AML-193 (cell line): ENCODE results near the gene DLG2.

ENCODE experiments used
- DNase-seq, 2 experiments: peaks; one replicate each; lab custom pipeline; 2025; lab: John Stamatoyannopoulos, UW

The DLG2 gene

DNA sequence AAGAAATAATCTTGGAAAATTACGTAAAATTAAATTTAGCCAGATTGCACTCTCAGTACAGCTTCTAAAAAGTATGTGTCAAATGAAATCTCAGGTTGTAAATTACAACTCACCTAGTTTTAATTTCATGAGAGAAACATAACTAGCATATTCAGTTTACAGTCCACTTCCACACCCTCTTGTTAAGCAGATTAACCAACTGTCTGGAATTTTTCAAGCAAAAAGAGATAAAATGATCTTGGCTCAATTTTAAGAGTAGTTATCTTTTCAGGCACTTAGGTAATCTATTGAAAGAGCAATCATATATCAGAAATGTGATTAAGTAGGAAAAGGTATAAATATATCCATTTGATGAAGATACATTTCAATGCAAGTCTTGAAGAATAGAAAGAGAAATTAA lies 1412.6 kb downstream of the DLG2 start:
- no peak for DNase-seq

DNA sequence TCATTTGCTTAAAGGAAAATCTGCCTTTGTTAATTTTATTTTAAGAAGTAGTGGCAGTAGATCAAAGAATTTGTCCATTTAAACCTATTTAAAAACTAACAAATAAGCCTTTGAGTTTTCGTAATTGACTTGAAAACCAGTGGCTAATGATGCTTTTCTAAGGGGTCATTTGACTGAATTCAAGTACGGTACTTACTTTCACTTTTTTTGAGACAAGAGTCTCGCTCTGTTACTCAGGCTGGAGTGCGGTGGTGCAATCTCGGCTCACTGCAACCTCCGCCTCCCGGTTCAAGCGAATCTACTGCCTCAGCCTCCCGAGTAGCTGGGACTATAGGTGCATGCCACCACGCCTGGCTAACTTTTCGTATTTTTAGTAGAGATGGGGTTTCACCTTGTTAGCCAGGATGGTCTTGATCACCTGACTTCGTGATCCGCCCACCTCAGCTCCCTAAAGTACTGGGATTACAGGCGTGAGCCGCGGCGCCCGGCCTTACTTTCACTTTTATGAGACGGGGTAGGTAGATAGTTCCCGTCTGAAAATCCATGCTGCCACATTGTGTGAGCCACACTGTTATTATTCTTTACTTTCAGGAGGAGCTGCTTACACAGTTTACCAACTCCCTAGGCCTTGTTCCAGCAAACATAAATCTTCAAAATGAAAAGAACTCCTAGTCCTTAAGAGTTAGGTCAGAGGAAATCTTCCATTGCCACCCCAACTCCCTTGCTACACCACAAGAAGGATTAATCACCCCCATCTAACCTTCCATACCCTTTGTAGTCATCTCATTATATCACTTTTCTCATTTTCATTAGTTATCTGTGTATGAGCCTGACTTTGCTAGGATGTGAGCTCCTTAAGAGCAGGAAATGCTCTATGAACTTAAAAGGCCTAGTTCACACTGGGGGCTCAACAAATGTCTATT lies 1414.4 kb downstream of the DLG2 start:
- no peak for DNase-seq

DNA sequence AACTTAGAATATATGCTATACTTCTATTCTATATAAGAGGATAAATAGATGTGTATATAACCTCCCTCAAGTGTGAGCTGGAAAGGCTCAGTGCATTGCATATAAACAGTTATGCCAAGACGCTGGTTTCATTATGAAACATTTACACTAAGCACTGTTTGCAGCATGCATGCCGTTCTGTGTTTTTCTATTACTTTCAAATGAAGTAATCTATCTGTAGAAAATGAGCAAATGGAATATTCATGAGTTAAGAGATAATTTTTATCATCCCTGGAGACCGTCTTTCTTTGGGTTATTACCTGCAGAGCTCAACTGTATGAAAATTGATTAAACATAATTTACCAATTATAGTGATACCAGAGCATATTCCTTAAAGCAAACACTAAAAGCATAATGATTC lies 1415.2 kb downstream of the DLG2 start:
- no peak for DNase-seq

DNA sequence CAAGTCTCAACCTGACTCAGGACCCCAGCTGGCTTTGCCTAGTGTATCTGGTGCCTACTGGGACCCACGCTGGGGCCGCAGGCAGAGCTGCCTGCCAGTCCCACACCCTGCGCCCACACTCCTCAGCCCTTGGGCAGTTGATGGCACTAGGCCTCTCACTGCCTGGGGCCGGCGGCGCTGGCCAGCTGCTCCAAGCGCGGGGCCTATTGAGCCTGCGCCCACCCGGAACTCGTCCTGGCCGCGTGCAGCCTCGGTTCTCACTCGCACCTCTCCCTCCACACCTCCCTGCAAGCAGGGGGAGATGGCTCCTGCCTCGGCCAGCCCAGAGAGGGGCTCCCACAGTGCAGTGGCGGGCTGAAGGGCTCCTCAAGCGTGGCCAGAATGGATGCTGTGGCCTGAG lies 1432.4 kb downstream of the DLG2 start:
- DNase-seq, result no peak

DNA sequence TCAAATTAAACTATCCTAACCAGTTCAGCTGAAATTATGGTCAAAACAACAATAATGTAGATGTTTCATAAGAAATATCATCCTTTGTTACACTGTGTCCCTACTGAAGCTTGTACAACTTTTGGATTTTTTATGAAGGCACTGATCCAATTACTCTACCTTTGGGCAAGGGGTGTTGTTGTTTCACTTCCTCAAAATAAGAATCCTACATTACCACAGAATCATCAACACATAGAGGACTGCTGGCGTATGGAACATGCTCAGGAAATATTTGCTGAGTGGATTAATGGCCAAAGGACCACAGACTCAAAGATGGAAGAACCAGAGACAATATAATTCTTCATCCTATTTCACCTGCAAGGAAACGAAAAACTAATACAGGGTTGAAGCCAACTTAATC lies 1433.4 kb downstream of the DLG2 start:
- DNase-seq, result no peak

DNA sequence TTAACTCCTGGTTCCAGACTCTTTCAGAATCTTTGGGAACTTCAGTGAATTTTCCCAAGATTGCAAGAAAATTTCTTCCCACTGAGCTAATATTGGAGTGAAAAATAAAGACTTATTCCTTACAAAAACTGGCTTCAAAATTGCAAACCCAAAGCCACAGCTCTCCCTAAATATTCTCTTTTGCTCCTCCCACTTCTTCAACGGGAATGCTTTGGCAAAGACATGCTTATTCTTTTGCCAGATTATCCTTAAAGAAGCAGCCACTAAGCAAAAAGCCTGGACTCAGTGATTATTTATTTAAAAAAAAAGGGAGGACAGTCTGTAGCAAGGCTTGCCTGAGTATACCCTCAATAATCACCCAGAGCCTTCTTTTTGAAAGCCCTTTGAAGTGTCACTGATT lies 1438.6 kb downstream of the DLG2 start:
- no peak for DNase-seq

DNA sequence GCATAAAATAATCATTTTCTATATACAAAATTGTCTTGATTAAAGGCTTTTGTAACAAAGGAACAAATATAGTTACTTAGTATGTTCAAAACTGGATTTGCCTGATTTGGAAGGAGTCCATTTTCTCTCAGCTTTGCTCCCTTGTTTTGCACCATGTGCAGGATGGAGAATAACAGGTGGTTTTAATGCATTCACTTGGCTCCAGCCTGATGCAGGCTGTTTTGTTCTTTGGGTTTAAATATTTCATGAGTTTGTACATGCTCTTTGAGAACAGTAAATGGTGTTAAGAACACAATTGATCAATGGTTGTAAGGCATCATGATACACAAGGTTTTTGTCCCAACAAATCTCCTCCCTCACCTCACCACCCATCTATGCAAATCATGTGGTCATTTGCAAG lies 1454.1 kb downstream of the DLG2 start:
- no peak for DNase-seq

DNA sequence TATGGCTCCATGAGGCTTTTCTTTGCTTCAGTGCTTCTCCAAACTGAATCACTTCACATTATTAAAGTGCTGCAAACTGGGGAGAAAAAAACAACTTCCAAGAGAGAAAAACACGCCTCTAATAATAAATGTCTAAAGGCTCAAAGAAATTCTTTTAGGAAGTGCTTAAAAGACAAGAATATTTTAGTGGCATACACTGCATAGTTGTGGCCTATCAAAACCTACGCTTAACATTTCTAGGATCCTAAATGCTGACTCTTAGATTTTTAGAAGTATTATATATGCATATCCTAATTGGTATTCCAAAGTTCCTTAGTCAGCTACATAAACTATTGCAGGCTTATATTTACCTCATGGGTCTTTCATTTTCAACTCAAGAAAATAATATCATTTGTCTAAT lies 1462.0 kb downstream of the DLG2 start:
- no peak for DNase-seq

DNA sequence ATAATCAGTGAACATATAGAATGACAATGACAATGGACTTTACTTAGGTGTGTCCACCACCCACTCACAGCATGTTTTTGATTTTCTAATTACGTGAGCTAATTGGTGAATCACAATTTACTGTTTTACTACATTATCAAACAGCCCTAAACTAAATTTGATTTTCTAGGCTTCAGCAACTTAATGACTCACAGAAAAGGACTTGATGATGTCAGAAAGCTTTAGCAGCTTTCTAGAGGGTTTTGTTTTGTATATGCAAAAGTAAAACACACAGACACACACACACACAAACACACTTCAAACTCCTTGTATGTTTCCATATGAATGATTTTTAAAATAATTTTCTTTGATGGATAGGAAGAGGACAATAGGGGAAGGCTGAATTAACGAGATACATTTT lies 1462.4 kb downstream of the DLG2 start:
- DNase-seq, result no peak

DNA sequence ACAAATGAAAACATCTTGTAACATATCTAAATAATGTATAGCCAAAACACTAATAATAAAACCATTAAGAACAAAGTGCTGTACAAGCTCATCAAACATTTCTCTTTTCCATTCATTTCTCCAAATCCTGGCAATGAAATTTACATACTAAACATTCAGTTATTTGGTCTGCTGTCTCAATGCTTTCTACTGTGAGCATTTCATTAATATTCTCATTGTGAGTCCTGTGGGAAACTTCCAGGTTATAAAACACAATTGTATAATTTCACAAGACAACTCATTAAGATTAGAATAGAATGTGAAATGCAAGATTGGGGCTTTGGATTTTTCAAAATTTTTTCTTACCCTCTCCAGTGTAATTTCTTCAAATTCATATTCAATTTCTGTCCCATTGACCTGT lies 1464.0 kb downstream of the DLG2 start:
- no peak for DNase-seq

DNA sequence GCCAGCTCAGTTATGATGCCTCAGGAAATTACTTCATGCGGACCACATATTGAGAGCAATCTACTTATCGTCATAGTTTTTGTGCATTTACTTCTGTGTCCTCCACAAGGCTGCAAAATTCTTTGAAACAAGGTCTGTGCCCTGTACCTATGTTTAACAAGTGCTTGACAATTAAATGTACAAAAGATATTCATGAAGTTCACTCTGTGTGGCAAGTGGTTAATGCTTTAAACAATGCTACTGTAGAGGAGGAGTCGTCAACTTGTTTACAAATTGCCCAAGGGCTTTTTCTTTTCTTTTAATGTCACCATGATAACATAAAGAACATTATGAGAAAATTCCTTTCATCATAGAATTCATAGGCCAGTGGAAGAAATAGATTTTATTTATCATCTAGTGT lies 1469.5 kb downstream of the DLG2 start:
- DNase-seq, result no peak

DNA sequence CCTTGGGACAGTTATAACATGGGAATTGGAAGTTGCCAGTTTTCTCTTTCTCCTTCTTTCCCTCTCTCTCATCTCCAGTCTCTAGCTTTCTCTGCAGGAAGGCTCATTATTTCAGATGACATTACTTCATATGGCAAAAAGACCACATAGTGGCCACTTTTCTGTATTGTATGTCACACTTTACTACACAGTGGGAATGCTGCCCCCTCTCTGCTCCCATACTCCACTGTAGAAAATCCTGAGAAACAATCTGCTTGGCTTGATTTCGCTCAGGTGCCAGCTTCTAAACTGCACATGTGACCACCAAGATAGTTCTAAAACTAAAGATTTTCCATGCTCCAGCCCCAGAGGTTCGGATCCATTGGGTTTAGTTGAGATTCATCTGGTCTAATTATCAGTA lies 1480.3 kb downstream of the DLG2 start:
- DNase-seq, result no peak

DNA sequence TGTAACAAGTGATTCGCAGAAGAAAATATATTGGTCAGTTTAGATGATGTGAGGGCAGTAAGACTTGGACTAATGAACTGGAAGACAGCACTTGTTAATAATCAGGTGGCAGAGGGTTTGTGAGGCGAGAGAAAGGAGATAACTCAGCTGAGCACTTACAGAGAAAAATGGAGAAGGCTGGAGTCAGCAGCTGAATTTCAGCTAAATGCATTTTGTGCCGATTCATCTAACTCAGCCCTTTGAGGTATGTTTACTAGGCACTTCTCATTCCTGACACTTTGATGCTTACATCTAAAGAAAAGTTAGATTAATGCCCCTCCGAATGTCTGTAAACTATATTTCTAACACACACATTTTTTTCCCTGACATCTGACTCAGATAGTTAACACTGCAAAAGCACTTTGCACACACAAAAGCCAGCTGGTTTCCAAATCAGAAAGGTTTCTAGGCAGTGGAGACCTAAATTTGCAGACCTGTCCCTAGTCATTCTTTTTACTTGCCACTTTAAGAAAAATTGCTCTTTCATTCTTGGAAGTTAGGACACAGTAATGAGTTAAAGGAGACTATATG lies 1481.4 kb downstream of the DLG2 start:
- no peak for DNase-seq

DNA sequence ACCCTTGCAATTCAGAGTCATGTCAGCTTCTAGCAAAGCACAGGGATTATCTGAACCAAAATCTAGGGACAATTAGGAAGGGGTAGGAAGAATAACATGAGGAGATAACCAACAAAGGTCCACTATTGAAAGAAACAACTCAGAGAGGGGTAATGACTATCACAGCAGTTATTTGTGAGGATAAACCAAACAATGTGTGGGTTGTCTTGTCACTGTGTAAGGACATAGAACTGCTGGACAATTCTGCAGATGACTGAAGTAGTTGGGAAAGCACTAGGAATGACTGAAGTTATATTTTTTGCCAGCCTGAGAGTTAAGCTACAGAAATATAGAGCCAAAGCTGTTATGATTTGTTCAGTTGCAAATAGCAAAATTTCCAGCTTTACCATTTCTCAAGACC lies 1482.6 kb downstream of the DLG2 start:
- no peak for DNase-seq

DNA sequence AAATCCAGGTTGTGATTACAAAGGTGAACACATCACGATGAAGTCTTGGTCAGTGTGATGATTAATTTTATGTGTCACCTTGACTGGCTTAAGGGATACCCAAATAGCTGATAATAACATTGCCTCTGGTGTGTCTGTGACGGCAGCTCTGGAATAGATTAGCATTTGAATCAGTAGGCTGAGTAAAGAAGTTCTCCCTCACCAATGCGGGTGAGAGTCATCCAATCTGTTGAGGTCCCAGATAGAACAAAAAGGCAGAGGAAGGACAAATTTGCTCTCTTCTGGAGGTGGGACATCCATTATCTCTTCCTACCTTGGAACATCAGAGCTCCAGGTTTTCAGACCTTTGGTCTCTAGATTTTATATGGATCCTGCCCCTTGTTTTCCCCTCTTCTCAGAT lies 1484.7 kb downstream of the DLG2 start:
- DNase-seq, result no peak

DNA sequence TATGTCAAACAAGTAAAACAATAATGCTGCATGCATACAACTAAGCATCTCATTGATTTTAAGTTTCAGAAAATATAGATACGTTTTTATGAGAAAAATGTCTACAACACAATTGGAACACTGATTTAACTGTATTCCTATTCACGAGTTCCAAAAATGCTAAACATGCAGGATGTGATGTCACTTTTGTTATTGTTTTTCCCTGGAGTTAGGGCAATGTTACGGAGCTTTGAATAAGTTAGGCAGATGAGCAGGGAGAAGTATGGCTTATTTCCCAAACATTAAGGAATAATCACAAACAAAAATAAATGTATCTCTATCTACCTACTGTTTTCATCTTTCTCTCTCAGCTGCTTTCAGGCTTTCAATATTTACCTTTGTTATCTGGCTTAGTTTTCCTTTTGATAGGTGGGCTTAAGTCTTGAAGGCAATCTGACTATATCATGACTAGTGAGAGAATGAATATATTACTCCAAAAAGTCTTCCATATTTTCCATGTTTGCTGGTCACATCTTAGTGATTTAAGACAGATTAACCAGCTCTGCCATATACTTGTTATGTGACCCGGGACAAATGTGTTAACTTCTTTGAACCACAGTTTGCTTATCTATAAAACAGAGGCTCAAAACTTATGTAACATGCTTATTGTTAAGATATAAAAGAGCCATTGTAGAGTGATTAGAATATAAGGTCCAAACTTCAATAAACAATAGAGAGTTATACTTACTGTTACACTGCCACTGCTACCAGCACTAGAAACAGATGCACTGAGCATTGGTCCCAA lies 1486.6 kb downstream of the DLG2 start:
- DNase-seq, result no peak

DNA sequence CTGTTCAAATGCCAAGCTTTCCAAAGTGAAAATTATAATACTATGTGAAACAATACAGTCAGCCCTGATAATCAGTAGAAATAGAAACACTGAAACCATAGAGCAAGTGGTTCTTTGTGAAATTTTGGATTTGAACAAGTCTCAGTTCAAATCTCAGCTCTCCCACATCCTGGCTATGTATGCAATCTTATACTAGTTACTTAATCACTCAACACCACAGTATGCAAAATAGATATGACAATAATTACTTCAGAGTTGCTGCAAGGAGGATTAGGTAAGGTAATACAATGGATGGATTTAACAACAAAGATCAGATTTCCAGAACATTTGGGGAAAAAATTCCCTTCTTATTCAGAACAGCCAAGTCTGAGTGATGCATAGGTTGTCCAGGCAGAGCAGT lies 1489.2 kb downstream of the DLG2 start:
- no peak for DNase-seq

DNA sequence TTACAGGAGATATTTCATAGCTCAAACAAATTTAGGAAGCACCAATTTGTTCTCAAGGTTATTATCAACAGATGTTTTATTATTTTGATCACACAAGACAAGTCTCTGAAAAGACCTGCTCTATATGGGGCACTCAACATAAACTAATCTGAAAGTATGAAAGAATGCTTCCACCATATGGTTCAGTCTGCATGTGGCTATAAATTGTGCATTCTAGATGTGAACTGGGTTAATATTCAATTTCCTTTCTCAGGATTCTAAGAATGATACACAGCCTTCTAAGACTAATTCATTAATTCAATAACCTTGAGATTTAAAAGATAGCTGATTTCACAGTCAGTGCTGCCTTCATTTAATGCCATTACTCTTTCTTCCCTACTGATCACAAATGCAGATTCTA lies 1489.6 kb downstream of the DLG2 start:
- no peak for DNase-seq

DNA sequence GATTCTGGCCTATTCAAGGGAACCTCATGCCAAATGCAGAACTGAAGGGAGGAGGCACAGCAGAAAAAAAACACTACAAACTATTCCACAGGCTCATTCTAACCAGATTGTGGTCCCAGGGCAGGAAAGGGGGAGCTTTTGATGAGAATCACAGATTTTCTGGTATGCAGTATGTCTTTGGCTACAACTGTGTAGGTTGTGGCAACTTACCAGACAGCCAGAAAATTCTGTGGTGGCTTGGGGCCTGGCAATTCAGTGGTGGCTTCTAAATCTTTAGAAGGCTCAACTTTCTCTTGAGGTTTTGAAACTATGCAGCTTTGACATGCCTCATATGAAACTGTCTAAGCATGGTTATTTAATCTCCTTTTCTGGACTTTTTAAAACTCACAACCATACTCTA lies 1490.2 kb downstream of the DLG2 start:
- DNase-seq, result no peak

DNA sequence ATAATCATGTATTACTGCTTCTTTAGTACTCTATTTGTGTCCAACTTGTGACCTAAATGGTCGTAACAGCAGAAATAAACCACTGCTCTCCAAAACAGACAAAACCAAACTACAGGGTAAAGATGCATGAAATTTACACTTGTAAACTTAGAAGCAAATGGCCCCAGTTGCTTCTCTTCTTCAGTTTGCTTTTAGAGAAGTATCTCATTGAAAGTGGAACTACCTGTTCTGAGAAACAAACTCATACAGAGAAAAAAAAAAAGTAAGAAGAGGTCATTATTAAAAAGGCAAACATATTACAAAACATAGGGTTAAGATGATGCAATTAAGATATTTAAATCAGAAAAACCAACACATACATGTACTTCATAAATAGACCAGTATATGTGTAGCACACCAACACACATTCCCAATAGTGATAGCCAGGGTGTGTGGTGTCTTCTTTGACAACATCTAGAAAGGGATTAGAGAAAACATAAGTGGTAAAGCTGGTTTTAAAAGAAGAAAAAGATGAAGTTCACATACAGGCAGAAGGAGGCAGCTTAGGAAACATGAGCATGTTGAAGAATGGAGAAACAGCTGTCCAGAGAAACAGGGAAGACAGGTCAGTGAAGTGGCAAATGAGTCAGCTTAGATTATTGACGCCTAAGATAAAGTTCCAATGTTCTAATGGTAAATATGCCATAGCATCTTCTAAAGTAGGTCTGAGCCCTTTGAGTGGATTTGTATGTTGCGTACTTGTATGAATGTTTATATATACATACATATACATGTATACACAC lies 1496.3 kb downstream of the DLG2 start:
- no peak for DNase-seq

DNA sequence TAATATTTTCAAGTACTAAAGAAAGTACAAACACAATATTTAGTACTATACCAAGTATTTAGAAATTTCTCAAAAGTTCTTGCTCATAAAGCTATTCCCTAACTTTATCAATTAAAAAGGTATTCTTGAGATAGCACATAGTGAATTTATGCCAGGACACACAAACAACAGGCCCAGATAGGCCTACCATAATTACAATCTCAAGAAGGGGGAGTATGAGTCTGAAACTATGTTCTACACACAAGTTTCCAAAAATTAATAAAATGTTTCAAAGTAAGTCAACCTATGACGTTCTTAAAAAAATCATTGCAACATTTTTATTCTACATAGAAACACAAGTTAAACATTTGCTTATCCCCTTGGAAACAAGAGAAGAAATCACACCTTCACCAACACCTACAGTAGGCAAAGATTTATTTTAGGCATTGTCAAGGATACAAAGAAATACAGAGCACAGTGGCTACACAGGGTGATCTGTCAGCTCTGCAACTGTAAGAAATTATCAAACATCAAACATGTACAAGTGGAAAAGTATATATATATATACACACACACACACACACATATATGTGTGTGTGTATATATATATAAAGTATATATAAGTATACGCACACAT lies 1497.1 kb downstream of the DLG2 start:
- DNase-seq, result no peak

DNA sequence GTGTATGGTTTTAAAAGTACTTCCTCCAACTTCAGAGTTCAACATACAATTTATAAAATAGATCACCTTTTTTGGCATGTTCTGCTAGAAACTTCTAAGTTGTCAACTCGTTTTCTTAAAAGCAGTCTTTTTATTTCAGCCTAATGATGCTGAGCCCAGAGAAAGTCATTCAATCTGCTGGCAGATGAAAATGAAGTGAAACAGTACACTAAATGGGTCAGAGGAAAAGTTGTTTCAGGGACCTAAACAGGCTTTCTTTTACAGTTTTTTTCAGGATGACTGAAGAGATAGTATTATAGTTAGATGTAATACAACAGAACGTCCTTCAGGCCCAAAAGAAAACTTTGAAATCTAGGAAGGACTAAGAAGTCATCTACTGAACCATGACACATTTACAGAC lies 1498.3 kb downstream of the DLG2 start:
- no peak for DNase-seq
